Hepatocyte (in vitro differentiated cells): Measurements from ENCODE around the gene VWCE.

ENCODE experiments used
- EZH2 ChIP-seq: fragments of 200-600 bp; sonication (generic); IDR thresholded peaks from 2 replicates; pipeline ENCODE4 v1.6.1; 2016; ENCODE audit warnings: antibody characterized with exemption, mild to moderate bottlenecking, borderline replicate concordance
- TF ChIP-seq, protein P1 (sequence below): fragments of 200-600 bp; sonication (generic); IDR thresholded peaks from 2 replicates; pipeline ENCODE4 v1.5.1; 2016; ENCODE audit warnings: antibody characterized with exemption, mild to moderate bottlenecking; ENCODE audit not compliant: poor library complexity

DNA sequence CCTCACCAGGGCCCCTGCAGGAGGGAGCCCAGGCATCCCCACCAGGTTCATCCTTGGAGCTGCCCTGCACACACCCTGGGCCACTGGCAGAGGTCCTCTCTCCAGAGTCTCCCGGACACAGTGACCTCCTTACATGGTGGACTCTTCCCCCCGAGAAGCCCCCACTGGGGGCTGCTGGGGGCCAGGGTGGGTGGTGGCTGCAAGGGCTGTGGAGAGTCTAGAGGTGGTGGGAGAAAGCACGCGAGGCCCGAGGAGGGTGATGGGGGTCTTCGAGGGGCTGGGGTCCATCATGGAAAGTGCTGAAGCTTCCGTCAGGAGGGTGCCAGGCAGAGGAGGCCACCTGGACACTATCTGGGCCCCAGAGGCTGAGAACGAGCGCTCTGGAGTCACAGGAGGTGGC lies 36.6 kb downstream of the VWCE start:
- TF ChIP-seq, protein P1, sequence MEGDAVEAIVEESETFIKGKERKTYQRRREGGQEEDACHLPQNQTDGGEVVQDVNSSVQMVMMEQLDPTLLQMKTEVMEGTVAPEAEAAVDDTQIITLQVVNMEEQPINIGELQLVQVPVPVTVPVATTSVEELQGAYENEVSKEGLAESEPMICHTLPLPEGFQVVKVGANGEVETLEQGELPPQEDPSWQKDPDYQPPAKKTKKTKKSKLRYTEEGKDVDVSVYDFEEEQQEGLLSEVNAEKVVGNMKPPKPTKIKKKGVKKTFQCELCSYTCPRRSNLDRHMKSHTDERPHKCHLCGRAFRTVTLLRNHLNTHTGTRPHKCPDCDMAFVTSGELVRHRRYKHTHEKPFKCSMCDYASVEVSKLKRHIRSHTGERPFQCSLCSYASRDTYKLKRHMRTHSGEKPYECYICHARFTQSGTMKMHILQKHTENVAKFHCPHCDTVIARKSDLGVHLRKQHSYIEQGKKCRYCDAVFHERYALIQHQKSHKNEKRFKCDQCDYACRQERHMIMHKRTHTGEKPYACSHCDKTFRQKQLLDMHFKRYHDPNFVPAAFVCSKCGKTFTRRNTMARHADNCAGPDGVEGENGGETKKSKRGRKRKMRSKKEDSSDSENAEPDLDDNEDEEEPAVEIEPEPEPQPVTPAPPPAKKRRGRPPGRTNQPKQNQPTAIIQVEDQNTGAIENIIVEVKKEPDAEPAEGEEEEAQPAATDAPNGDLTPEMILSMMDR: no peak
- TF ChIP-seq EZH2: no peak
